K562 treated with DMSO at 1 percent for 4 hours (cell line): ENCODE measurements around the gene DTHD1. TPM values are rescaled to one million over a fixed set of nuclear protein-coding genes. Genes with fewer than 3 reads are reported as not detected.

Source experiments
- total RNA-seq: library from RNA; unstranded; fragments of 300-600 nt; gene quantifications from 2 replicates; pipeline ENCODE4 v1.2.3, GENCODE V29; 2022; ENCODE audit not compliant: insufficient read depth

DTHD1 gene
- total RNA-seq = not detected in 2 replicates

GRCh38 chr4:36281384-36282106 lies at the start of gene DTHD1:
Gene DTHD1, plus strand, starts transcription at chr4:36281616. Its CDS starts 143 bp downstream, at chr4:36281759.

GRCh38 chr4:36244257-36245082 lies 36.9 kb upstream of the DTHD1 start, which contains the start of gene ARAP2:
Gene ARAP2, minus strand, starts transcription at chr4:36244514. Its CDS starts 15,028 bp downstream, at chr4:36229486.

Other genes starting within 250 kb of the DTHD1 start
- 0.15 TPM in 1 of 2 replicates, not detected in the other for gene ARAP2, start 37.1 kb upstream of the DTHD1 start, total RNA-seq